ENCODE measurements around the gene ELMO1. TPM values are rescaled to one million over a fixed set of nuclear protein-coding genes. Genes with fewer than 3 reads are reported as not detected.

The ELMO1 gene
- total and polyA plus RNA-seq, 4 donors = 10.1 to 183 (median 34.4) TPM

GRCh38 chr7:37193775-37194135 is 254.9 kb downstream of the ELMO1 start:
- Histone ChIP-seq H3K27ac (ENCODE audit: low read depth in 1 of 2, low read length in 1 of 2) (peak overlapping the region in 1 of 2 donors; percentile 66), H3K4me1 (ENCODE audit: control insufficient read depth in 5 of 5, insufficient read depth in 5 of 5, low read length in 5 of 5) (peaks cover 3 to 23% (median 12%) of the 10 kb centered on the region in 5 donors), H3K9ac (ENCODE audit: insufficient read depth in 1 of 2, low read length in 2 of 2) (no peak overlapping the region), H3K4me3 (no peak overlapping the region), H3K36me3 (ENCODE audit: control insufficient read depth in 4 of 4, insufficient read depth in 4 of 4, low read length in 4 of 4) (peaks cover 0 to 10% (median 6%) of the 10 kb centered on the region in 4 donors), H3K9me3 (ENCODE audit: control insufficient read depth in 4 of 4, insufficient read depth in 3 of 4, low read length in 3 of 4) (no peaks in the 10 kb centered on the region), H3K27me3 (ENCODE audit: control insufficient read depth in 3 of 3, insufficient read depth in 3 of 3, low read length in 2 of 3) (no peaks in the 10 kb centered on the region)
- 79 to 93% methylated on average over 2 of the region's 2 CpGs for WGBS, 2 donors
- DNase-seq (no peak), ATAC-seq (ENCODE audit: insufficient read depth, low FRiP score) (no peak)
- TF ChIP-seq, protein P1, sequence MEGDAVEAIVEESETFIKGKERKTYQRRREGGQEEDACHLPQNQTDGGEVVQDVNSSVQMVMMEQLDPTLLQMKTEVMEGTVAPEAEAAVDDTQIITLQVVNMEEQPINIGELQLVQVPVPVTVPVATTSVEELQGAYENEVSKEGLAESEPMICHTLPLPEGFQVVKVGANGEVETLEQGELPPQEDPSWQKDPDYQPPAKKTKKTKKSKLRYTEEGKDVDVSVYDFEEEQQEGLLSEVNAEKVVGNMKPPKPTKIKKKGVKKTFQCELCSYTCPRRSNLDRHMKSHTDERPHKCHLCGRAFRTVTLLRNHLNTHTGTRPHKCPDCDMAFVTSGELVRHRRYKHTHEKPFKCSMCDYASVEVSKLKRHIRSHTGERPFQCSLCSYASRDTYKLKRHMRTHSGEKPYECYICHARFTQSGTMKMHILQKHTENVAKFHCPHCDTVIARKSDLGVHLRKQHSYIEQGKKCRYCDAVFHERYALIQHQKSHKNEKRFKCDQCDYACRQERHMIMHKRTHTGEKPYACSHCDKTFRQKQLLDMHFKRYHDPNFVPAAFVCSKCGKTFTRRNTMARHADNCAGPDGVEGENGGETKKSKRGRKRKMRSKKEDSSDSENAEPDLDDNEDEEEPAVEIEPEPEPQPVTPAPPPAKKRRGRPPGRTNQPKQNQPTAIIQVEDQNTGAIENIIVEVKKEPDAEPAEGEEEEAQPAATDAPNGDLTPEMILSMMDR (IDR thresholded peaks at IDR 0.05; ENCODE audit: control extremely low read depth, extremely low read depth) = no peak

- H3K27me3 ChIP-seq (ENCODE audit: control insufficient read depth in 3 of 3, insufficient read depth in 3 of 3, low read length in 2 of 3) = no peaks in the 10 kb centered on the region
- DNase-seq (no peak), ATAC-seq (ENCODE audit: insufficient read depth, low FRiP score) (no peak)
- H3K9ac ChIP-seq (ENCODE audit: insufficient read depth in 1 of 2, low read length in 2 of 2) = no peak overlapping the region
- no peak overlapping the region for H3K4me3 ChIP-seq
- TF ChIP-seq, protein P1 (IDR thresholded peaks at IDR 0.05; ENCODE audit: control extremely low read depth, extremely low read depth) = no peak
- peaks cover 0 to 18% (median 7%) of the 10 kb centered on the region in 5 donors for H3K4me1 ChIP-seq (ENCODE audit: control insufficient read depth in 5 of 5, insufficient read depth in 5 of 5, low read length in 5 of 5)
- peak overlapping the region in 1 of 2 donors; percentile 66 for H3K27ac ChIP-seq (ENCODE audit: low read depth in 1 of 2, low read length in 1 of 2)
- no peaks in the 10 kb centered on the region for H3K9me3 ChIP-seq (ENCODE audit: control insufficient read depth in 4 of 4, insufficient read depth in 3 of 4, low read length in 3 of 4)
- H3K36me3 ChIP-seq (ENCODE audit: control insufficient read depth in 4 of 4, insufficient read depth in 4 of 4, low read length in 4 of 4) = peaks cover 0 to 10% (median 6%) of the 10 kb centered on the region in 4 donors
- WGBS, 2 donors = 84 to 87% methylated on average over 16 of the region's 16 CpGs
Measured at GRCh38 chr7:37193087-37193774, 255.4 kb downstream of the ELMO1 start.

GRCh38 chr7:37191797-37192196 is 256.9 kb downstream of the ELMO1 start:
- Histone ChIP-seq H3K36me3 (ENCODE audit: control insufficient read depth in 4 of 4, insufficient read depth in 4 of 4, low read length in 4 of 4) (peaks cover 0 to 10% (median 6%) of the 10 kb centered on the region in 4 donors), H3K27me3 (ENCODE audit: control insufficient read depth in 3 of 3, insufficient read depth in 3 of 3, low read length in 2 of 3) (no peaks in the 10 kb centered on the region), H3K4me1 (ENCODE audit: control insufficient read depth in 5 of 5, insufficient read depth in 5 of 5, low read length in 5 of 5) (peaks cover 0 to 6% (median 2%) of the 10 kb centered on the region in 5 donors), H3K9me3 (ENCODE audit: control insufficient read depth in 4 of 4, insufficient read depth in 3 of 4, low read length in 3 of 4) (no peaks in the 10 kb centered on the region), H3K9ac (ENCODE audit: insufficient read depth in 1 of 2, low read length in 2 of 2) (no peak overlapping the region), H3K27ac (ENCODE audit: low read depth in 1 of 2, low read length in 1 of 2) (no peak overlapping the region), H3K4me3 (no peak overlapping the region)
- 94% methylated on average over 6 of the region's 6 CpGs for WGBS, 2 donors
- no peak for ATAC-seq (ENCODE audit: insufficient read depth, low FRiP score)
- DNase-seq = no peak
- TF ChIP-seq, protein P1 (IDR thresholded peaks at IDR 0.05; ENCODE audit: control extremely low read depth, extremely low read depth) = no peak

Data from lung (tissue), 12 donors.